ENCODE data around the gene C2orf68. TPM values are rescaled to one million over a fixed set of nuclear protein-coding genes. Genes with fewer than 3 reads are reported as not detected.

Gene C2orf68
- total RNA-seq, 1 experiment from 2014 or later: 23.7 TPM

DNA sequence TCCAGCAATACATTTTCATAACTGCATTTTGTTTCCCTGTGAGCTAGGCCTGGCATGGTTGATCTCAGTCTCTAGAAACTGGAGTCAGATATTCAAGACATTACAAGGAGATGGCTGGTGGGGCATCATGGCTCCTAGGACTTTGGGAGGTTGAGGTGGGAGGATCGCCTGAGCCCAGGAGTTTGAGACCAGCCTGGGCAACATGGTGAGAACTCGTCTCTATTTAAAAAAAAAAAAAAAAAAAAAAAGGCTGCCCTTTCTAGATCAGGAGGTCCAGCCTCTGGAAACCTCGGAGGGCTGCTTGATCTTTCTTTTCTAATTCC lies 34.8 kb downstream of the C2orf68 start:
- H3K27ac ChIP-seq (ENCODE audit: low read length): peak overlapping the region; percentile 89
- BruUV-seq (replicated peaks): no TSS peak
- H3K27me3 ChIP-seq (ENCODE audit: control insufficient read depth, insufficient read depth, low read length): no peaks in the 10 kb centered on the region
- intact Hi-C loops (cut with micrococcal nuclease; ENCODE audit: unreplicated experiment) (no loop called here), in situ Hi-C loops (cut with HindIII; ENCODE audit: low pct_unique_long_range_greater_than_20kb, low sequenced_read_pairs) (no loop called here)
- H3K4me1 ChIP-seq (ENCODE audit: control insufficient read depth, insufficient read depth, low read length): peaks cover 27% of the 10 kb centered on the region
- no peak for DNase-seq (ENCODE audit: low read depth, low spot score)
- CTCF ChIA-PET: no interaction called here
- POLR2A ChIA-PET: interaction anchor here (0.6 to 0.7 kb wide), 2 partner anchors 80 to 421 kb away, joined by 9 to 25 read pairs; no protein-coding TSS in a partner anchor
- H3K4me3 ChIP-seq (ENCODE audit: low read depth in 2 of 2, low read length in 2 of 2): peak overlapping the region; percentile 49 to 66
- H3K36me3 ChIP-seq (ENCODE audit: control insufficient read depth, insufficient read depth, low read length): no peaks in the 10 kb centered on the region
- no peak for ATAC-seq
- no peaks in the 10 kb centered on the region for H3K9me3 ChIP-seq (ENCODE audit: control insufficient read depth, insufficient read depth, low read depth, low read length)
- TF ChIP-seq SIN3A (IDR thresholded peaks at IDR 0.05; ENCODE audit: borderline replicate concordance, insufficient read depth, low read depth, low read length): no peak
- TF ChIP-seq POLR2AphosphoS5 (IDR thresholded peaks at IDR 0.05; ENCODE audit: low read depth, low read length): no peak
- TF ChIP-seq, protein P1, sequence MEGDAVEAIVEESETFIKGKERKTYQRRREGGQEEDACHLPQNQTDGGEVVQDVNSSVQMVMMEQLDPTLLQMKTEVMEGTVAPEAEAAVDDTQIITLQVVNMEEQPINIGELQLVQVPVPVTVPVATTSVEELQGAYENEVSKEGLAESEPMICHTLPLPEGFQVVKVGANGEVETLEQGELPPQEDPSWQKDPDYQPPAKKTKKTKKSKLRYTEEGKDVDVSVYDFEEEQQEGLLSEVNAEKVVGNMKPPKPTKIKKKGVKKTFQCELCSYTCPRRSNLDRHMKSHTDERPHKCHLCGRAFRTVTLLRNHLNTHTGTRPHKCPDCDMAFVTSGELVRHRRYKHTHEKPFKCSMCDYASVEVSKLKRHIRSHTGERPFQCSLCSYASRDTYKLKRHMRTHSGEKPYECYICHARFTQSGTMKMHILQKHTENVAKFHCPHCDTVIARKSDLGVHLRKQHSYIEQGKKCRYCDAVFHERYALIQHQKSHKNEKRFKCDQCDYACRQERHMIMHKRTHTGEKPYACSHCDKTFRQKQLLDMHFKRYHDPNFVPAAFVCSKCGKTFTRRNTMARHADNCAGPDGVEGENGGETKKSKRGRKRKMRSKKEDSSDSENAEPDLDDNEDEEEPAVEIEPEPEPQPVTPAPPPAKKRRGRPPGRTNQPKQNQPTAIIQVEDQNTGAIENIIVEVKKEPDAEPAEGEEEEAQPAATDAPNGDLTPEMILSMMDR (IDR thresholded peaks at IDR 0.05): no peak
- TF ChIP-seq REST (IDR thresholded peaks at IDR 0.05; ENCODE audit: insufficient read depth in 1 of 2, low read depth in 2 of 2, low read length in 1 of 2): no peak
- no peak for TF ChIP-seq TCF7L2 (IDR thresholded peaks at IDR 0.05; ENCODE audit: low read depth, low read length)

DNA sequence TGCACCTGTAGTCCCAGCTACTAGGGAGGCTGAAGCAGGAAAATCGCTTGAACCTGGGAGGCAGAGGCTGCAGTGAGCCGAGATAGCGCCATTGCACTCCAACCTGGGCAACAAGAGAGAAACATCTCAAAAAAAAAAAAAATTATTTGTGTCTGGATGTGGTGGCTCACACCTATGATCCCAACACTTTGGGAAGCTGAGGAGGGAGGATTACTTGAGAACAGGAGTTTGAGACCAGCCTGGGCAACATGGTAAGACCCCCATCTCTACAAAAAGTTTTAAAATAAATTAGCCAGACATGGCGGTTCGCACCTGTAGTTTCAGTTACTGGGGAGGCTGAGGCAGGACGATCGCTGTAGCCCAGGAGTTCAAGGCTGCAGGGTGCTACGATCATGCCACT lies 36.1 kb downstream of the C2orf68 start:
- ATAC-seq (no peak), DNase-seq (ENCODE audit: low read depth, low spot score) (no peak)
- H3K4me3 ChIP-seq (ENCODE audit: low read depth in 2 of 2, low read length in 2 of 2): no peak overlapping the region
- no peaks in the 10 kb centered on the region for H3K36me3 ChIP-seq (ENCODE audit: control insufficient read depth, insufficient read depth, low read length)
- in situ Hi-C loops (cut with HindIII; ENCODE audit: low pct_unique_long_range_greater_than_20kb, low sequenced_read_pairs): no loop called here
- ChIA-PET CTCF (interaction anchor here (0.6 kb wide), 1 partner anchor 293 kb away, joined by 3 read pairs; no protein-coding TSS in a partner anchor), POLR2A (interaction anchor here (0.6 to 0.7 kb wide), 2 partner anchors 28 to 106 kb away, joined by 4 to 7 read pairs; no protein-coding TSS in a partner anchor)
- intact Hi-C loops (cut with micrococcal nuclease; ENCODE audit: unreplicated experiment): no loop called here
- no peaks in the 10 kb centered on the region for H3K27me3 ChIP-seq (ENCODE audit: control insufficient read depth, insufficient read depth, low read length)
- H3K27ac ChIP-seq (ENCODE audit: low read length): peak overlapping the region; percentile 18; the same call in 1 of the 2 replicates
- no TSS peak for BruUV-seq (replicated peaks)
- no peak for TF ChIP-seq REST (IDR thresholded peaks at IDR 0.05; ENCODE audit: insufficient read depth in 1 of 2, low read depth in 2 of 2, low read length in 1 of 2)
- TF ChIP-seq SIN3A (IDR thresholded peaks at IDR 0.05; ENCODE audit: borderline replicate concordance, insufficient read depth, low read depth, low read length): no peak
- TF ChIP-seq, protein P1 (IDR thresholded peaks at IDR 0.05): no peak
- no peak for TF ChIP-seq TCF7L2 (IDR thresholded peaks at IDR 0.05; ENCODE audit: low read depth, low read length)
- no peak for TF ChIP-seq POLR2AphosphoS5 (IDR thresholded peaks at IDR 0.05; ENCODE audit: low read depth, low read length)
- peaks cover 27% of the 10 kb centered on the region for H3K4me1 ChIP-seq (ENCODE audit: control insufficient read depth, insufficient read depth, low read length)
- no peaks in the 10 kb centered on the region for H3K9me3 ChIP-seq (ENCODE audit: control insufficient read depth, insufficient read depth, low read depth, low read length)

All from Panc1 (cell line).